RWPE2 (cell line): Measurements from ENCODE around the gene FAF1.

Experiments
- ATAC-seq: fragments of 200-7000 bp; cut with Tn5 transposase; 3 replicates; pipeline ENCODE4 v1.9.1; 2021; ENCODE audit warnings: low read depth
- DNase-seq: peaks from one replicate; pipeline ENCODE4 v3.0.0-alpha.2; 2020; ENCODE audit warnings: low spot score
- H3K27ac ChIP-seq: fragments of 450-650 bp; 2 replicates; pipeline ENCODE4 v1.5.1; 2017; ENCODE audit warnings: mild to moderate bottlenecking; ENCODE audit not compliant: poor library complexity, severe bottlenecking
- H3K27me3 ChIP-seq: fragments of 250-450 bp; sonication (Bioruptor Pico); 2 replicates; pipeline ENCODE4 v1.5.1; 2021; ENCODE audit warnings: mild to moderate bottlenecking, moderate library complexity; ENCODE audit not compliant: insufficient read depth, poor library complexity, severe bottlenecking
- H3K36me3 ChIP-seq: fragments of 250-450 bp; sonication (Bioruptor Pico); 2 replicates; pipeline ENCODE4 v1.5.1; 2020; ENCODE audit warnings: low read depth, mild to moderate bottlenecking, moderate library complexity
- H3K4me1 ChIP-seq: fragments of 250-450 bp; sonication (Bioruptor Pico); 2 replicates; pipeline ENCODE4 v1.5.1; 2021; ENCODE audit warnings: mild to moderate bottlenecking, moderate library complexity; ENCODE audit not compliant: insufficient read depth, poor library complexity, severe bottlenecking
- H3K4me3 ChIP-seq: fragments of 250-450 bp; sonication (Bioruptor Pico); 2 replicates; pipeline ENCODE4 v1.5.1; 2021; ENCODE audit warnings: mild to moderate bottlenecking, moderate library complexity; ENCODE audit not compliant: severe bottlenecking
- H3K9me3 ChIP-seq: fragments of 250-450 bp; sonication (Bioruptor Pico); 2 replicates; pipeline ENCODE4 v1.5.1; 2021; ENCODE audit warnings: mild to moderate bottlenecking, moderate library complexity; ENCODE audit not compliant: severe bottlenecking
- TF ChIP-seq, protein P1 (sequence below): fragments of 450-650 bp; IDR thresholded peaks from one replicate; pipeline ENCODE4 v1.5.1; 2017; ENCODE audit warnings: mild to moderate bottlenecking, moderate library complexity; ENCODE audit not compliant: poor library complexity, severe bottlenecking

The FAF1 gene

DNA sequence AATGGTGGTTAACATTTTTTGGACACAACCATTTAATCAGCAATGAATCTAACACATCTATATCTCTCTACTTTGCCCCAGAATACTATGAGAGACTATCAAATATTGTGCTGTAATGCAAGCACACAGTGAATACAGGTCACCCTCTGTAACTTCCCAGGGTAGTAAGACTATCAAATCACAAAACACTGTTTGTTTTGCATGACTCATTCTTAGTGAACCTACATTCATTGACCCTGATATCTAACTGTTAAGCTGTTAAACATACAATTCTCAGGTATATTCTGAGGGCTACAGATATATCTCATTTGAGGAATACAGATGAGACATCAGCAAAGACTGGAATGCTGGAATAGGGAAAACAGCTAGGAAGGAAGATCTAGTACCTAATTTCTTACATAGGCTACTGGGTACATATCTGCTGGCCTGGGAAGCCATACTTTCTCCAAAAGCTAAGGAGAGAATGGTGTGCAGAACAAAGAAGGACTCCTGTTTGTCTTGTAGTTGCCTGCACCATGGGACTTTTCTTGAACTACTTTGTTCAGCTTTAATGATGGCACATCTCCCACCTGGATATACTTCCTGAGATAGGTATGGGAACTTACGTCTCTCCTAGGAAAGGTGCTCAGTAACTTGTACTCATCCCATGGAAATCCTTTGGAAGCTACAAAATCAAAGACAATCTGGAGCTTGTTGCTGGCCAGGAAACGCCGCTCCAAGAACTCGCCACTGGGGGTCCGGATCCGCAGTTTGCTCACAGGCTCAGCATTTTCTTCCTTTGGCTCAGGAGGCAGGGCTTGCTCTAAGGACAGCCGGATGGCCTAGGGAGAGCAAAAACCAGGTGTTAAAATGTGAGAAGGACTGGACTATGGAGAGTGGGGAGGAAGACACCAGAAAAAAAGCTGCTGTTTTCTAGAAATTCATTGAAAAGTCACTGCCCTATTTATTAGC is 484.9 kb downstream of the FAF1 start:
- H3K9me3 ChIP-seq, result no peaks in the 10 kb centered on the region
- H3K36me3 ChIP-seq, result 0 out of 2 replicates have a peak, but pooled peaks cover 10% of the 10 kb centered on the region
- DNase-seq (no peak), ATAC-seq (peak; percentile 92)
- no peak overlapping the region for H3K4me3 ChIP-seq
- no peak overlapping the region for H3K27ac ChIP-seq
- TF ChIP-seq, protein P1, sequence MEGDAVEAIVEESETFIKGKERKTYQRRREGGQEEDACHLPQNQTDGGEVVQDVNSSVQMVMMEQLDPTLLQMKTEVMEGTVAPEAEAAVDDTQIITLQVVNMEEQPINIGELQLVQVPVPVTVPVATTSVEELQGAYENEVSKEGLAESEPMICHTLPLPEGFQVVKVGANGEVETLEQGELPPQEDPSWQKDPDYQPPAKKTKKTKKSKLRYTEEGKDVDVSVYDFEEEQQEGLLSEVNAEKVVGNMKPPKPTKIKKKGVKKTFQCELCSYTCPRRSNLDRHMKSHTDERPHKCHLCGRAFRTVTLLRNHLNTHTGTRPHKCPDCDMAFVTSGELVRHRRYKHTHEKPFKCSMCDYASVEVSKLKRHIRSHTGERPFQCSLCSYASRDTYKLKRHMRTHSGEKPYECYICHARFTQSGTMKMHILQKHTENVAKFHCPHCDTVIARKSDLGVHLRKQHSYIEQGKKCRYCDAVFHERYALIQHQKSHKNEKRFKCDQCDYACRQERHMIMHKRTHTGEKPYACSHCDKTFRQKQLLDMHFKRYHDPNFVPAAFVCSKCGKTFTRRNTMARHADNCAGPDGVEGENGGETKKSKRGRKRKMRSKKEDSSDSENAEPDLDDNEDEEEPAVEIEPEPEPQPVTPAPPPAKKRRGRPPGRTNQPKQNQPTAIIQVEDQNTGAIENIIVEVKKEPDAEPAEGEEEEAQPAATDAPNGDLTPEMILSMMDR, result no peak
- H3K4me1 ChIP-seq, result no peaks in the 10 kb centered on the region
- H3K27me3 ChIP-seq, result no peaks in the 10 kb centered on the region

DNA sequence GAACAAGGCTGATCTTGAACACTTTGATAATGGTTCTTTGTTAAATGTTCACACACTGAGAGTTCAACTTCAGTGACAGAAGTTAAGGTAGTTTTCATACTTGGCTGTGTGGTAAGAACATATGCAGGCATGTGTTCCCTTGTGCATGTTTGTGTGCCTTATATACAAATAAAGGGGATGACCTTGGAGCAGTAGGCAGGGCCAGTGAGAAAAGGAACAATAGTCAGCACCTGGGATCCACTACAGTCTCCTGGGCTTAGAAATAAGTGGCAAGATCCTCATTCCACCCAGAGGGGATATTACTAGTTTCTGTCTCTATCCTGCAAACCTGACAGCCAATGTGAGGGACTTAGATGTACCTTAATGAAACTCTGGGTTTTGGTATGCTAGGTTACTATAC is 486.6 kb downstream of the FAF1 start:
- H3K36me3 ChIP-seq, result 0 out of 2 replicates have a peak, but pooled peaks cover 13% of the 10 kb centered on the region
- H3K4me3 ChIP-seq, result no peak overlapping the region
- TF ChIP-seq, protein P1, result no peak
- DNase-seq, result no peak
- no peaks in the 10 kb centered on the region for H3K27me3 ChIP-seq
- no peak for ATAC-seq
- no peak overlapping the region for H3K27ac ChIP-seq
- no peaks in the 10 kb centered on the region for H3K9me3 ChIP-seq
- H3K4me1 ChIP-seq, result no peaks in the 10 kb centered on the region

DNA sequence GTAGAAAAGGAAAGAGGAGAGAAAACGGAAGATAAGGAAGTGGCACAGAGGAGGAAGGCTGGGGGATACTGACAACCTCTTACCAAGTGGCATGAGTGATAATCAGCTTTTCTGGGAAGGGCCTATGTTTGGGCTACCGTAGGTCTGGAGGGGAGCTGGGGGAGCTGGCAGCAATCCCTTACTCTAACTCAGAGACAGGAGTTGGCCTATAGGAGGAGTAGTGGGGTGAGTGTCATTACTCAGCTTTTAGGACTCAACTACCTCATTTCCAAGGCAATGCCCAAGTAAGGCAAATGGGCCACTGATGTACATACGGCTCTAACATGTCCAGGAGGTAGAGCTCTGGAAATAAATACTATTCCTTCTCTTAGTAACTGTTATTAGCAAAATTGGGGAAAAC is 488.1 kb downstream of the FAF1 start:
- H3K9me3 ChIP-seq, result no peaks in the 10 kb centered on the region
- H3K4me3 ChIP-seq, result no peak overlapping the region
- TF ChIP-seq, protein P1, result no peak
- H3K36me3 ChIP-seq, result 0 out of 2 replicates have a peak, but pooled peaks cover 13% of the 10 kb centered on the region
- DNase-seq (no peak), ATAC-seq (no peak)
- no peak overlapping the region for H3K27ac ChIP-seq
- no peaks in the 10 kb centered on the region for H3K4me1 ChIP-seq
- H3K27me3 ChIP-seq, result no peaks in the 10 kb centered on the region

DNA sequence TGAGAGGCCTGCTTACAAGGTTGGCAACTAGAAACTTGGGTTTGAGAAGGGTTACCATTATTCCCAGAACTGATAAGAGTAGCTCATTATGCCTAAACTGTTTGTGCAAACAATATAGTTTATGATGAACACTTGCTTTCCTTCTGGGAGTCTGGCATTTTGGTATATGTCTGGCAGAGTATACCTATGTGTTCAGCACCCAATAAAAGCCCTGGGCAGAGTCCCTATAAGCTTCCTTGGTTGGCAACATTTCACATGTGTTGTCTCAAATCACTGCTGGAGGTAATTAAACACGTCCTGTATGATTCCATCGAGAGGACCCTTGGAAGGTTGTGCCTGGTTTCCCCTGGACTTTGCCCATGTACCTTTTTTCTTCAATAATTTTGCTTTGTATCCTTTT is 497.1 kb downstream of the FAF1 start:
- H3K27me3 ChIP-seq, result no peaks in the 10 kb centered on the region
- H3K36me3 ChIP-seq, result 0 out of 2 replicates have a peak, but pooled peaks cover 7% of the 10 kb centered on the region
- no peaks in the 10 kb centered on the region for H3K9me3 ChIP-seq
- no peaks in the 10 kb centered on the region for H3K4me1 ChIP-seq
- ATAC-seq, result no peak
- TF ChIP-seq, protein P1, result no peak
- H3K27ac ChIP-seq, result no peak overlapping the region
- DNase-seq, result no peak
- no peak overlapping the region for H3K4me3 ChIP-seq

DNA sequence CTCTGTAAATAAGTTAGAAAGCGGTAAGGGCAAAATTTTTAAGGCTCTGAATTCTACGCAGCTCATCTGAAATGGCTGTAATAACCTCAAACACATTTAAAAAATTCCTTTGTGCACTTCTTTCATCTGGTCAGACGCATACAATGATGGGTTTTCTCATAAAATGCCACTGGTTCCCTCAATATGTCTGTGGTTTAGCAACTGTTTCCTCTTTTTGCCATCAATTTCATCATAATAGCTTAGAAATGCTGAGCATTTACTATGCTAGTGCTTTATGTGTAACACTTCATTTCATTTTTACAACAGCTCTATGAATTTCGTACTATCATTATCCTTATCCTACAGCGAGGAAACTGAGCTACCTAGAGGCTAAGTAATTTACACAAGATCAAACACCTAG is 501.6 kb downstream of the FAF1 start:
- no peak overlapping the region for H3K27ac ChIP-seq
- no peak for DNase-seq

More for the DNA sequence above, 501.6 kb downstream of the FAF1 start:
- Histone ChIP-seq H3K27me3 (no peaks in the 10 kb centered on the region), H3K36me3 (0 out of 2 replicates have a peak, but pooled peaks cover 3% of the 10 kb centered on the region), H3K9me3 (no peaks in the 10 kb centered on the region), H3K4me3 (no peak overlapping the region), H3K4me1 (no peaks in the 10 kb centered on the region)
- no peak for ATAC-seq
- TF ChIP-seq, protein P1, result no peak
